ENCODE data around the gene KRTAP10-4.
"Not testable (repeated sequence)": the region's sequence is repeated elsewhere in the genome, so short reads cannot be mapped to it uniquely, and the experiment has no call there.

The KRTAP10-4 gene

GRCh38 chr21:44582055-44582454, 8.5 kb downstream of the KRTAP10-4 start:
- no peak for DNase-seq

GRCh38 chr21:44583089-44583799, 9.7 kb downstream of the KRTAP10-4 start:
- no peak for DNase-seq

- no peak for DNase-seq
These were observed 10.2 kb downstream of the KRTAP10-4 start for GRCh38 chr21:44583800-44584147.

- no peak for DNase-seq
These were observed 12.4 kb downstream of the KRTAP10-4 start for GRCh38 chr21:44585892-44586291.

GRCh38 chr21:44589094-44589493, 15.6 kb downstream of the KRTAP10-4 start:
- no peak for DNase-seq

GRCh38 chr21:44589586-44590305, 16.2 kb downstream of the KRTAP10-4 start:
- no peak for DNase-seq

- no peak for DNase-seq
These were observed 16.8 kb downstream of the KRTAP10-4 start for GRCh38 chr21:44590311-44590721.

GRCh38 chr21:44590897-44591800, 17.6 kb downstream of the KRTAP10-4 start:
- DNase-seq, result peak; percentile 71

- DNase-seq, result not testable (repeated sequence)
These were observed 18.2 kb downstream of the KRTAP10-4 start for GRCh38 chr21:44591801-44592130.

- DNase-seq, result no peak
These were observed 19.1 kb downstream of the KRTAP10-4 start, which contains the start of gene KRTAP10-6 for GRCh38 chr21:44592446-44593311. Gene KRTAP10-6 (minus strand): TSS chr21:44592505. CDS start chr21:44592484, 21 bp downstream.

- no peak for DNase-seq
These were observed 20.3 kb downstream of the KRTAP10-4 start for GRCh38 chr21:44593598-44594405.

- no peak for DNase-seq
These were observed 20.9 kb downstream of the KRTAP10-4 start for GRCh38 chr21:44594406-44594916.

GRCh38 chr21:44595524-44595923, 22.0 kb downstream of the KRTAP10-4 start:
- DNase-seq, result no peak

- no peak for DNase-seq
These were observed 22.7 kb downstream of the KRTAP10-4 start for GRCh38 chr21:44596068-44596725.

- DNase-seq, result no peak
These were observed 24.5 kb downstream of the KRTAP10-4 start for GRCh38 chr21:44598061-44598460.

GRCh38 chr21:44599264-44600029, 25.9 kb downstream of the KRTAP10-4 start:
- DNase-seq, result no peak

- not testable (repeated sequence) for DNase-seq
These were observed 26.8 kb downstream of the KRTAP10-4 start, which contains the start of gene KRTAP10-7 for GRCh38 chr21:44600118-44600978. Gene KRTAP10-7 (plus strand): TSS chr21:44600597. CDS start chr21:44600622, 25 bp downstream.

- peak; percentile 53 for DNase-seq
These were observed 27.6 kb downstream of the KRTAP10-4 start for GRCh38 chr21:44601091-44601490.
